Testis (tissue), 3 donors: ENCODE results near the gene GREB1. TPM values are rescaled to one million over a fixed set of nuclear protein-coding genes. Genes with fewer than 3 reads are reported as not detected.

ENCODE experiments used
- DNase-seq: peaks from one replicate; pipeline ENCODE4 v3.0.0-alpha.2; 2019
- H3K27ac ChIP-seq, 2 donors: fragments of 200-600 bp; sonication (generic); one replicate each; pipeline ENCODE4 v1.5.1; 2019
- H3K27me3 ChIP-seq: fragments of 200-600 bp; sonication (generic); one replicate; pipeline ENCODE4 v1.5.1; 2019
- H3K36me3 ChIP-seq: fragments of 200-600 bp; sonication (generic); one replicate; pipeline ENCODE4 v1.5.1; 2017; ENCODE audit warnings: low read depth; ENCODE audit errors: missing control alignments
- H3K4me1 ChIP-seq: fragments of 200-600 bp; sonication (generic); one replicate; pipeline ENCODE4 v1.5.1; 2019
- H3K4me3 ChIP-seq, 2 donors: fragments of 200-600 bp; sonication (generic); one replicate each; pipeline ENCODE4 v1.5.1; 2017 to 2019
- H3K9me3 ChIP-seq: fragments of 200-600 bp; sonication (generic); one replicate; pipeline ENCODE4 v1.5.1; 2017
- POLR2A ChIP-seq: fragments of 450-650 bp; IDR thresholded peaks from one replicate; pipeline ENCODE4 v1.6.1; 2017; ENCODE audit warnings: antibody characterized with exemption, mild to moderate bottlenecking, moderate library complexity
- WGBS, 2 donors: methylation state at CpG; one replicate each; pipeline ENCODE4 v1.1.5; 2018; 5-methylcytosine and 5-hydroxymethylcytosine counted together
- intact Hi-C: fragments of 100-400 bp; cut with DNase I; formaldehyde crosslinking; loops from one replicate; pipeline ENCODE4 v1.15.1; 2023; ENCODE audit warnings: low total_unique reads
- polyA plus RNA-seq: library from polyadenylated mRNA; stranded (reverse); fragments of 350-450 nt; fragmentation: Illumina TruSeq; extraction: RNeasy Lipid Tissue Mini Kit (QIAGEN cat#74804); gene quantifications from one replicate; pipeline ENCODE4 v1.2.3, GENCODE V29; 2014; ENCODE audit warnings: low read depth, low replicate concordance; ENCODE audit not compliant: insufficient read depth
- total RNA-seq, 2 donors: library from RNA; depleted of rRNA; stranded (reverse); fragments of >200 nt; gene quantifications; one replicate each; pipeline ENCODE4 v1.2.3, GENCODE V29; 2016
- TF ChIP-seq, protein P1 (sequence below), 3 experiments: fragments of 450-650 bp in 2 of 3; fragments of 200-600 bp in 1 of 3; sonication (generic) in 1 of 3; IDR thresholded peaks; one replicate each; pipeline ENCODE4 v1.5.1; 2016 to 2019; ENCODE audit warnings: antibody characterized with exemption in 3 of 3, mild to moderate bottlenecking in 2 of 3, moderate library complexity in 1 of 3

Gene GREB1
- total and polyA plus RNA-seq, 3 donors from 2014 or later = 29.8 to 136 (median 91.0) TPM

DNA sequence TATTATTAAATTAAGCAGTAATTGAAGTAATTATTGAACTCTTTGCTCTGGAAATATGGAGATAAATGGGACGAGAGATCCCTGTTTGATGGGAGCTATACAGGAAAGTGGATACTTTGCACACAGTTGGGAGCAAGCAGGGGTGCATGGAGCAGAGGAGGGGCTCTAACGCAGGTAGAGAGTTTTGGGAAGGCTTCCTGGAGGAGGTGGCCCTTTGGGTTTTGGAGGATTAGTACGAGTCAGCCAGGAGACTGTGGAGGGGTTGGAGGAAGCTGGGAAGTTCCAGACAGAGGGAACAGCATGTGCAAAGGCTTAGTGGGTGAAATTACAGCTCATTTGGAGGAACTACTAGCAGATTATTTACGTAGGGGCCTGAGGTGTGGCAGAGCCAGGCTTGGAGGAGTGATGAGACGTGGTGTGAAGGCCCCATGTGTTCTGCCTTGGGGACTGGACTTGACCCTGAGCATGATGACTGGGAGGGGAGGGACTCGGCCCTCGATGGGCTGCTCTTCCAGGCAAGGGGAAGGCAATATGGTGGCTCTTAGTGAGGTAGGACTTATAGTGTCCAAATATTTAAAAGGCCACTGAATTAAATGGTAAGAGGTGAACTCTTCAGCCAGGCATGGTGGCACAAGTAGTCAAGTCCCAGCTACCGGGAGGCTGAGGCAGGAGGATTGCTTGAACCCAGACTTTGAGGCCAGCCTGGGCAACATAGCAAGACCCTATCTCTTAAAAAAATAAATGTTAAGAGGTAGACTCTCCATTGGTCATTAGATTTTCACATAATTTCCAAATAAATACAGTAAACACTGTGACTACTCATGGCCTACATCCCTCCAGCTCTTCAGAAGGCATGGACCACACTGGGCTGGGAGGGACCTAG is 30.2 kb downstream of the GREB1 start:
- no peak overlapping the region for H3K4me3 ChIP-seq
- no peaks in the 10 kb centered on the region for H3K27me3 ChIP-seq
- no peaks in the 10 kb centered on the region for H3K9me3 ChIP-seq
- TF ChIP-seq POLR2A = no peak
- TF ChIP-seq, protein P1, sequence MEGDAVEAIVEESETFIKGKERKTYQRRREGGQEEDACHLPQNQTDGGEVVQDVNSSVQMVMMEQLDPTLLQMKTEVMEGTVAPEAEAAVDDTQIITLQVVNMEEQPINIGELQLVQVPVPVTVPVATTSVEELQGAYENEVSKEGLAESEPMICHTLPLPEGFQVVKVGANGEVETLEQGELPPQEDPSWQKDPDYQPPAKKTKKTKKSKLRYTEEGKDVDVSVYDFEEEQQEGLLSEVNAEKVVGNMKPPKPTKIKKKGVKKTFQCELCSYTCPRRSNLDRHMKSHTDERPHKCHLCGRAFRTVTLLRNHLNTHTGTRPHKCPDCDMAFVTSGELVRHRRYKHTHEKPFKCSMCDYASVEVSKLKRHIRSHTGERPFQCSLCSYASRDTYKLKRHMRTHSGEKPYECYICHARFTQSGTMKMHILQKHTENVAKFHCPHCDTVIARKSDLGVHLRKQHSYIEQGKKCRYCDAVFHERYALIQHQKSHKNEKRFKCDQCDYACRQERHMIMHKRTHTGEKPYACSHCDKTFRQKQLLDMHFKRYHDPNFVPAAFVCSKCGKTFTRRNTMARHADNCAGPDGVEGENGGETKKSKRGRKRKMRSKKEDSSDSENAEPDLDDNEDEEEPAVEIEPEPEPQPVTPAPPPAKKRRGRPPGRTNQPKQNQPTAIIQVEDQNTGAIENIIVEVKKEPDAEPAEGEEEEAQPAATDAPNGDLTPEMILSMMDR (IDR thresholded peaks at IDR 0.05) = no peak
- no peak overlapping the region for H3K27ac ChIP-seq
- intact Hi-C loops = no loop called here
- DNase-seq = no peak
- 90 to 91% methylated on average over 8 of the region's 8 CpGs for WGBS, 2 donors
- H3K4me1 ChIP-seq = peaks cover 10% of the 10 kb centered on the region
- no peaks in the 10 kb centered on the region for H3K36me3 ChIP-seq

DNA sequence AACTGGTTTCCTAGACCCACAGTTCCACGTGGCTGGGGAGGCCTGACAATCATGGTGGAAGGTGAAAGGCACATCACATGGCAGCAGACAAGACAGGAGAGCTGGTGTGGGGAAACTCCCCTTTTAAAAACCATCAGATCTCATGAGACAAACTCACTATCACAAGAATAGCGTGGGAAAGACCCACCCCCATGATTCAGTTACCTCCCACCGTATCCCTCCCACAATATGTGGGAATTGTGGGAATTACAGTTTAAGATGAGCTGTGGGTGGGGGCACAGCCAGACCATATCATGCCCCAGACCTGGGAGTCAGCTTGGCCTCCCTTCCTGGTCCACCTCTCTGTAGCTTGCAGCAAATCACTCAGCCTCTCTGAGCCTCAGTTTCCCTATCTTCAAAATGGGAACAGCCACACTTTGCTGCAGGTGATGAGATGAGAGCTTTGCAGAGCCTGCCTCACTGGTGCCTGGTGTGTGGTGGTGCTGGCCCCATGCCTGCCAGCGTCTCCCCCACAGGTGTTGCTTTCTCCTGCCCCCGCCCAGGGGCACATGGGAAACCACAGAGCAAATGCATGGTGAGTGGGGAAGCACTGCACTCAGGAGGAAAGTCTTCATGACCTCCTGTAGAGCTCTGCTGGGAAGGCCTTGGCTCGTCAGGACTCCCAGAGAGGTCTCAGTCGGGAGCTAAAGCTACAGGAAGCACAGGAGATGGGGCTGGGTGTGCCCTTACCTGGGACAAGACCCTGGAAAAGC is 31.1 kb downstream of the GREB1 start:
- no peak overlapping the region for H3K27ac ChIP-seq
- H3K4me1 ChIP-seq = peaks cover 10% of the 10 kb centered on the region
- TF ChIP-seq, protein P1 (IDR thresholded peaks at IDR 0.05) = no peak
- TF ChIP-seq POLR2A = no peak
- no peaks in the 10 kb centered on the region for H3K36me3 ChIP-seq
- intact Hi-C loops = no loop called here
- no peaks in the 10 kb centered on the region for H3K9me3 ChIP-seq
- 83 to 94% methylated on average over 7 of the region's 7 CpGs for WGBS, 2 donors
- no peak overlapping the region for H3K4me3 ChIP-seq
- no peak for DNase-seq
- H3K27me3 ChIP-seq = no peaks in the 10 kb centered on the region

DNA sequence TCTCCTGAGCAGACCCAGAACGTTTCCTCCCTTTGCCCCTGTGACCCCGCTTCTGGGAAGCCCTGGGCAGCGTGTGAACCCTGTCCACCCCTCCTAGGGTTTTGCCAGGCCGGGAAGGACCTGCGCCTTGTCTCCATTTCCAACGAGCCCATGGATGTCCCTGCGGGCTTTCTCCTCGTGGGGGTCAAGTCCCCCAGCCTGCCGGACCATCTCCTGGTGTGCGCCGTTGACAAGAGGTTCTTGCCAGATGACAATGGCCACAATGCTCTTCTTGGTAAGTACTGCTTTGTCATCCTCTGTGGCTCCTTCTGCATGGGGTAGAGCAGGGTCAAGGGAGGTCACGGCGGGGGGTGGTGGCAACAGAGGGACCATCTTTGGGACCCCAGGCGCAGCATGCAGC is 32.5 kb downstream of the GREB1 start:
- intact Hi-C loops = no loop called here
- DNase-seq = no peak
- no peak for TF ChIP-seq POLR2A
- TF ChIP-seq, protein P1 (IDR thresholded peaks at IDR 0.05) = no peak
- 83 to 93% methylated on average over 14 of the region's 14 CpGs for WGBS, 2 donors
- no peaks in the 10 kb centered on the region for H3K27me3 ChIP-seq
- H3K9me3 ChIP-seq = no peaks in the 10 kb centered on the region
- no peaks in the 10 kb centered on the region for H3K36me3 ChIP-seq
- H3K4me3 ChIP-seq = no peak overlapping the region
- peaks cover 14% of the 10 kb centered on the region for H3K4me1 ChIP-seq
- H3K27ac ChIP-seq = no peak overlapping the region

DNA sequence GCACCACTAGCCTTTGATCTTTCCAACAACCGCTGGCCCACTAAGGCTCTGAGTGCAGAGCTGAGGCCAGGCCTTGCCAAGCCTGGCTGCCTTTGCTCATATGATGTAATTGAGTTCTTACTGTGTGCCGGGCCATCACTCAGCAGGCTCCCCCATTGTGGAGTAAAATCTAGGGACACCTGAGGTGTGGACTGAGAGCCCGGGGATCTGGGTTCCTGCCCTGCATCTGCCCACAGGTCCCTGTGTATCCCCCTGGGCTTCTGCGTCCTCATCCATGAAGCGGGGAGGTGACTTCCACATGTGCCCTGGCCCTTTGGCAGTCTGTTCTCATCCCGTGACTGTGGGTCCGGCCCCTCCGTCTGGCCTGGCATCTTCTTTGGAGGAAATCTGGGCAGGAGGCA is 33.8 kb downstream of the GREB1 start:
- TF ChIP-seq, protein P1 (IDR thresholded peaks at IDR 0.05) = no peak
- TF ChIP-seq POLR2A = no peak

More for the DNA sequence above, 33.8 kb downstream of the GREB1 start:
- no peaks in the 10 kb centered on the region for H3K27me3 ChIP-seq
- WGBS, 2 donors = 75 to 80% methylated on average over 1 to 8 of the region's 8 CpGs
- H3K9me3 ChIP-seq = no peaks in the 10 kb centered on the region
- DNase-seq = no peak
- no peak overlapping the region for H3K27ac ChIP-seq
- H3K4me1 ChIP-seq = peaks cover 4% of the 10 kb centered on the region
- H3K4me3 ChIP-seq = no peak overlapping the region
- no peaks in the 10 kb centered on the region for H3K36me3 ChIP-seq
- intact Hi-C loops = no loop called here
